RWPE2 (cell line): ENCODE measurements around the gene UVSSA.
"Not testable (repeated sequence)": the region's sequence is repeated elsewhere in the genome, so short reads cannot be mapped to it uniquely, and the experiment has no call there.

Source experiments
- ATAC-seq: fragments of 200-7000 bp; cut with Tn5 transposase; 3 replicates; pipeline ENCODE4 v1.9.1; 2021; ENCODE audit warnings: low read depth
- DNase-seq: peaks from one replicate; pipeline ENCODE4 v3.0.0-alpha.2; 2020; ENCODE audit warnings: low spot score
- H3K27ac ChIP-seq: fragments of 450-650 bp; 2 replicates; pipeline ENCODE4 v1.5.1; 2017; ENCODE audit warnings: mild to moderate bottlenecking; ENCODE audit not compliant: poor library complexity, severe bottlenecking
- H3K27me3 ChIP-seq: fragments of 250-450 bp; sonication (Bioruptor Pico); 2 replicates; pipeline ENCODE4 v1.5.1; 2021; ENCODE audit warnings: mild to moderate bottlenecking, moderate library complexity; ENCODE audit not compliant: insufficient read depth, poor library complexity, severe bottlenecking
- H3K36me3 ChIP-seq: fragments of 250-450 bp; sonication (Bioruptor Pico); 2 replicates; pipeline ENCODE4 v1.5.1; 2020; ENCODE audit warnings: low read depth, mild to moderate bottlenecking, moderate library complexity
- H3K4me1 ChIP-seq: fragments of 250-450 bp; sonication (Bioruptor Pico); 2 replicates; pipeline ENCODE4 v1.5.1; 2021; ENCODE audit warnings: mild to moderate bottlenecking, moderate library complexity; ENCODE audit not compliant: insufficient read depth, poor library complexity, severe bottlenecking
- H3K4me3 ChIP-seq: fragments of 250-450 bp; sonication (Bioruptor Pico); 2 replicates; pipeline ENCODE4 v1.5.1; 2021; ENCODE audit warnings: mild to moderate bottlenecking, moderate library complexity; ENCODE audit not compliant: severe bottlenecking
- H3K9me3 ChIP-seq: fragments of 250-450 bp; sonication (Bioruptor Pico); 2 replicates; pipeline ENCODE4 v1.5.1; 2021; ENCODE audit warnings: mild to moderate bottlenecking, moderate library complexity; ENCODE audit not compliant: severe bottlenecking
- CTCF ChIP-seq: fragments of 450-650 bp; IDR thresholded peaks from one replicate; pipeline ENCODE4 v1.5.1; 2017; ENCODE audit warnings: mild to moderate bottlenecking, moderate library complexity; ENCODE audit not compliant: poor library complexity, severe bottlenecking

The UVSSA gene

GRCh38 chr4:1421657-1422056 lies 74.6 kb downstream of the UVSSA start:
- Histone ChIP-seq H3K4me1 (no peaks in the 10 kb centered on the region), H3K27ac (no peak overlapping the region), H3K9me3 (no peaks in the 10 kb centered on the region), H3K36me3 (no peaks in the 10 kb centered on the region), H3K27me3 (peaks cover 45% of the 10 kb centered on the region), H3K4me3 (no peak overlapping the region)
- no peak for TF ChIP-seq CTCF
- DNase-seq (no peak), ATAC-seq (no peak)

DNA sequence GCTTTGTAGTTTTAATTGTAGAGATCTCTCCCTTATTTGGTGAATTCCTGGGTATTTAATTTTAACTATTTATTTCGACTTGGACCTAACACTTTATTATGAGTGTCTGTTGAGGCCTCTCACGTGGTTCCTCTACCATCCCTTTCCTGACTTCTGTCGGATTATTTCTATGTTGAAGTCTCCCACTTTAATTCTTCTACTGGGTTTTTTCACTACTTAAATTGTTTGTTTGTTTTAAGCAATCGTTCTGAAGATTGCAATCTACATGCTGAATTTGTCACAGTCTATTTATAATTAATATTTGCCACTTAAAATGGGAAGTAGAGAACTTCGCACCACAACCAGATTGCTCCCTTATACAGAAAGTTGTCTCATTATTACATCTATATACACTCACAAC lies 80.0 kb downstream of the UVSSA start:
- H3K4me1 ChIP-seq = no peaks in the 10 kb centered on the region
- no peak overlapping the region for H3K4me3 ChIP-seq
- TF ChIP-seq CTCF = no peak
- no peak overlapping the region for H3K27ac ChIP-seq
- no peaks in the 10 kb centered on the region for H3K36me3 ChIP-seq
- peaks cover 33% of the 10 kb centered on the region for H3K27me3 ChIP-seq
- no peak for DNase-seq
- ATAC-seq = no peak
- H3K9me3 ChIP-seq = no peaks in the 10 kb centered on the region

GRCh38 chr4:1443688-1444172 lies 96.7 kb downstream of the UVSSA start:
- not testable (repeated sequence) for H3K4me1 ChIP-seq, ATAC-seq, H3K4me3 ChIP-seq, H3K9me3 ChIP-seq, H3K36me3 ChIP-seq, H3K27ac ChIP-seq, H3K27me3 ChIP-seq, DNase-seq
